ENCODE results near the gene DDX10. TPM values are rescaled to one million over a fixed set of nuclear protein-coding genes. Genes with fewer than 3 reads are reported as not detected.

DDX10 gene
- total RNA-seq, 2 donors from 2014 or later, result 8.0 to 28.2 TPM

GRCh38 chr11:108916290-108916689 is 251.4 kb downstream of the DDX10 start:
- ATAC-seq (ENCODE audit: insufficient number of reproducible peaks, low FRiP score, low read depth) (no peak), DNase-seq (ENCODE audit: low spot score) (no peak)
- Histone ChIP-seq H3K27me3 (replicated peaks; ENCODE audit: insufficient read depth) (no peaks in the 10 kb centered on the region), H3K9me3 (no peaks in the 10 kb centered on the region), H3K36me3 (no peaks in the 10 kb centered on the region), H3K27ac (no peak overlapping the region), H3K4me1 (ENCODE audit: control insufficient read depth in 1 of 2, low read depth in 2 of 2) (no peaks in the 10 kb centered on the region), H3K4me3 (no peak overlapping the region)
- TF ChIP-seq, protein P1, sequence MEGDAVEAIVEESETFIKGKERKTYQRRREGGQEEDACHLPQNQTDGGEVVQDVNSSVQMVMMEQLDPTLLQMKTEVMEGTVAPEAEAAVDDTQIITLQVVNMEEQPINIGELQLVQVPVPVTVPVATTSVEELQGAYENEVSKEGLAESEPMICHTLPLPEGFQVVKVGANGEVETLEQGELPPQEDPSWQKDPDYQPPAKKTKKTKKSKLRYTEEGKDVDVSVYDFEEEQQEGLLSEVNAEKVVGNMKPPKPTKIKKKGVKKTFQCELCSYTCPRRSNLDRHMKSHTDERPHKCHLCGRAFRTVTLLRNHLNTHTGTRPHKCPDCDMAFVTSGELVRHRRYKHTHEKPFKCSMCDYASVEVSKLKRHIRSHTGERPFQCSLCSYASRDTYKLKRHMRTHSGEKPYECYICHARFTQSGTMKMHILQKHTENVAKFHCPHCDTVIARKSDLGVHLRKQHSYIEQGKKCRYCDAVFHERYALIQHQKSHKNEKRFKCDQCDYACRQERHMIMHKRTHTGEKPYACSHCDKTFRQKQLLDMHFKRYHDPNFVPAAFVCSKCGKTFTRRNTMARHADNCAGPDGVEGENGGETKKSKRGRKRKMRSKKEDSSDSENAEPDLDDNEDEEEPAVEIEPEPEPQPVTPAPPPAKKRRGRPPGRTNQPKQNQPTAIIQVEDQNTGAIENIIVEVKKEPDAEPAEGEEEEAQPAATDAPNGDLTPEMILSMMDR (IDR thresholded peaks at IDR 0.05), result no peak

DNA sequence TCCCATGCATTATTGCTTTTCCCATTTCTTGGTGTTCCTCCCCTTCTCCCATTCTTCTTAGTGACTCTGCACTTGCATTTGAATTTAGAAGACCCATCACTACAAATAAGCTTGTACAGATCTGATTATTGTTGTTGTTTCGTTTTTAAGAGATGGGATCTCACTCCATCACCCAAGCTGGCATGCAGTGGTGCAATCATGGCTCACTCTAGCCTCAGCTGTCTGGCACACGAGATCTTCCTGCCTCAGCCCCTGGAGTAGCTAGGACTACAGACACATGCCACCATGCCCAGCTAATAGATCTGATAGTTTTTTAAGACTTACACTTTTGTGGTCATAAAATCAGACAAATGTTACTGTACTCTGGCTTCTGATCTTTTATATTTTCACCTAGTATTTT is 252.1 kb downstream of the DDX10 start:
- no peaks in the 10 kb centered on the region for H3K9me3 ChIP-seq
- ATAC-seq (ENCODE audit: insufficient number of reproducible peaks, low FRiP score, low read depth) (no peak), DNase-seq (ENCODE audit: low spot score) (no peak)
- H3K4me1 ChIP-seq (ENCODE audit: control insufficient read depth in 1 of 2, low read depth in 2 of 2), result no peaks in the 10 kb centered on the region
- no peaks in the 10 kb centered on the region for H3K27me3 ChIP-seq (replicated peaks; ENCODE audit: insufficient read depth)
- H3K27ac ChIP-seq, result no peak overlapping the region
- TF ChIP-seq, protein P1 (IDR thresholded peaks at IDR 0.05), result no peak
- H3K4me3 ChIP-seq, result no peak overlapping the region
- H3K36me3 ChIP-seq, result no peaks in the 10 kb centered on the region

GRCh38 chr11:108921211-108921610 is 256.3 kb downstream of the DDX10 start:
- H3K27ac ChIP-seq, result no peak overlapping the region
- no peak overlapping the region for H3K4me3 ChIP-seq
- no peaks in the 10 kb centered on the region for H3K27me3 ChIP-seq (replicated peaks; ENCODE audit: insufficient read depth)
- no peaks in the 10 kb centered on the region for H3K9me3 ChIP-seq
- DNase-seq (ENCODE audit: low spot score) (no peak), ATAC-seq (ENCODE audit: insufficient number of reproducible peaks, low FRiP score, low read depth) (no peak)
- H3K36me3 ChIP-seq, result no peaks in the 10 kb centered on the region
- TF ChIP-seq, protein P1 (IDR thresholded peaks at IDR 0.05), result no peak
- no peaks in the 10 kb centered on the region for H3K4me1 ChIP-seq (ENCODE audit: control insufficient read depth in 1 of 2, low read depth in 2 of 2)

GRCh38 chr11:108922241-108922640 is 257.4 kb downstream of the DDX10 start:
- H3K36me3 ChIP-seq, result no peaks in the 10 kb centered on the region
- no peak for ATAC-seq (ENCODE audit: insufficient number of reproducible peaks, low FRiP score, low read depth)
- H3K27ac ChIP-seq, result no peak overlapping the region
- no peaks in the 10 kb centered on the region for H3K9me3 ChIP-seq
- H3K4me3 ChIP-seq, result no peak overlapping the region
- DNase-seq (ENCODE audit: low spot score), result no peak
- no peaks in the 10 kb centered on the region for H3K27me3 ChIP-seq (replicated peaks; ENCODE audit: insufficient read depth)
- H3K4me1 ChIP-seq (ENCODE audit: control insufficient read depth in 1 of 2, low read depth in 2 of 2), result no peaks in the 10 kb centered on the region
- TF ChIP-seq, protein P1 (IDR thresholded peaks at IDR 0.05), result no peak

DNA sequence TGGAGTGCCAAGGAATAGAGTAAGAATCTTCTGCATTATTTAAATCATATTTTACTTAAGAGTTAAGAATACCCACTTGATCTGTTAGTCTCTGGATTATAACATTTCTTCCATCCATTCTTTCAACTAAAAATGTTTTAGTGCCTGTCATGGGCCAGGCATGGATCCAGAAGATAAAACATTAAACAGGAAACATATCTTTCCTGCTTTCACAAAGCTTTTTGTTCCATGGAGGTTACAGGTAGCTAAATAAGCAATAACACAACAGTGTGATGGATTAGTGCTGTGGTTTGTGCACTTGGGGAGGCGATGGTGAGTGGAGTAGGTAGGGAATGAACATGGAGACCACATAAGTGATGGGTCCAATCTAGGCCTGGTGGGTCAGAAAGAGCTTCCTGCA is 258.5 kb downstream of the DDX10 start:
- no peaks in the 10 kb centered on the region for H3K36me3 ChIP-seq

More for the DNA sequence above, 258.5 kb downstream of the DDX10 start:
- no peak overlapping the region for H3K27ac ChIP-seq
- TF ChIP-seq, protein P1 (IDR thresholded peaks at IDR 0.05), result no peak
- no peaks in the 10 kb centered on the region for H3K4me1 ChIP-seq (ENCODE audit: control insufficient read depth in 1 of 2, low read depth in 2 of 2)
- H3K9me3 ChIP-seq, result no peaks in the 10 kb centered on the region
- no peak for ATAC-seq (ENCODE audit: insufficient number of reproducible peaks, low FRiP score, low read depth)
- no peak for DNase-seq (ENCODE audit: low spot score)
- H3K27me3 ChIP-seq (replicated peaks; ENCODE audit: insufficient read depth), result no peaks in the 10 kb centered on the region
- H3K4me3 ChIP-seq, result no peak overlapping the region
